ENCODE measurements around the gene TUBA3D.
"Not testable (repeated sequence)": the region's sequence is repeated elsewhere in the genome, so short reads cannot be mapped to it uniquely, and the experiment has no call there.

The TUBA3D gene

DNA sequence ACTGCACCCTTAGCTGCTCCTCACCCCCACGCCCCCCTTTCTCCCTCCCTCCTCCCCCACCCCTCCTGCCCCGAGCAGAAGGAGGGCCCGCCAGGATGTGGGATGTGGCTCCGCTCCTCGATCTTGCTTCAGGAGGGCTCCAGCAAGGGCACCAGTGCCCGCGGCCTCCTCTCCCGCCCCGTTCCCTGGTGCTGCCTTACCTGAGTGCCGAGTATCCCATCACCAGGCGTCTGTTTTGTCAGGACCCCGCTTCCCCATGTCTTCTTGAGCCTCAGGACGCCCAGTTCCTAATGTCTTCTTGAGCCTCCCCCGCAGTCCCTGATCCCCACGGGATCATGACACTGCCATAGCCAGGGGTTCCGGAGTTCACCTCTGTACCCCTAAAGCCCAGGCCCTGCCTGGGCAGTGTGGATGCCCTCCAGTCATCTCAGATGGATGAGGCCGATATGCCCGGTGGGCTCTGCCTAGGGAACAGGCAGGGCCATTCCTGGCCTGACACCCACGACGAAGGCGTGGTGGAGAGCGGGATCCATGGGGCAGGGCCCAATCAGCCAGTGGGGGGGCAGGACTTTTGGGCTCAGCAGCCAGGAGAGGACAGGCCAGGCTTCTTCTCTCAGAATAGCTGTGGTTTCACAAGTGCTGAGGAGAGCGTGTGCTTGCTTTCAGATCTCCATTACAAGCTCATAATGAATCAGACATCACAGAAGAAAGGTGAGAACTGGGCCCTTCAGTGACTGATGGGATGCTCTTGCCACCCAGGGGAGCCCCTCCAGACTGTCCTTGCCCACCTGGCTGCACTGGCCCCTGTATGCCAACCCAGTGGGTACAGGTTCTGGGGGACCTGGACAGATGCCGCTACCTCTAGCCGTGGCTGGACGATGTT is 53.3 kb downstream of the TUBA3D start:
- not testable (repeated sequence) for H3K27ac ChIP-seq
- H3K4me3 ChIP-seq: peak overlapping the region in 4 of 7 experiments; percentile 25 to 39 (median 29)

GRCh38 chr2:131529864-131530445 is 54.0 kb downstream of the TUBA3D start:
- H3K27ac ChIP-seq, H3K4me3 ChIP-seq: not testable (repeated sequence)

- H3K4me3 ChIP-seq, H3K27ac ChIP-seq: not testable (repeated sequence)
These were observed 54.9 kb downstream of the TUBA3D start for GRCh38 chr2:131530626-131531344.

DNA sequence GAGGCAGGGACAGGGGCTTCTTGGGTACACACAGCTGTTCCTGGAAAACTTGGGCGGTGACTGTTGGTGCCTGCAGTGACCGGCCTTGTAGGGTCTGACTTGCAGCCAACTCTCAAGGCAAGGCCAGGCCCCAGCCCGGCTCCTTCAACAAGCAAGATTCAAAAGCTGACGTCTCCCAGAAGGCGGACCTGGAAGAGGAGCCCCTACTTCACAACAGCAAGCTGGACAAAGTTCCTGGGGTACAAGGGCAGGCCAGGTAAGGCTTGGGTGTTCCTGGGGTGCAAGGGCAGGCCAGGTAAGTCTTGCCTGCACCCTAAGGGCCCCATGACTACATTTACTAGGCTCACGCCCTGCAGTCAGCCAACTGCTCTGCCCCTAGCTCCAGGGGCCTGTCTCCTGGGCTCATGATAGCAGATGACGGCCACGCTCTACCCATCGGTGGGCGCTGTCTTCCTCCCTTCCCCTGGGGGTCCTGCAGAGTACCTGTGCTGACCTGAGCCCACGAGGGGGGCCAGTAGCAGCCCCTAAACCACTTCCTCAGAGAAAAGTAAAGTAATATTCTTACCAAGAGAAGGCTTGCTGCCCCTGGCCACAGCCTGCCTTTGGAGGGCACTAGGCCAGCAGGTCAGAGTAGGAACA is 55.7 kb downstream of the TUBA3D start:
- H3K4me3 ChIP-seq, H3K27ac ChIP-seq: not testable (repeated sequence)
